Activated naive CD8-positive, alpha-beta T cell (primary cell): ENCODE data around the gene ATP2A1.
"Not testable (repeated sequence)": the region's sequence is repeated elsewhere in the genome, so short reads cannot be mapped to it uniquely, and the experiment has no call there.

ENCODE experiments used
- H3K27ac Mint-ChIP-seq: one replicate; pipeline ENCODE4 v1.8.0; 2021; ENCODE audit warnings: mixed read lengths
- H3K27me3 Mint-ChIP-seq: one replicate; pipeline ENCODE4 v1.8.0; 2021; ENCODE audit warnings: mixed read lengths
- H3K36me3 Mint-ChIP-seq: one replicate; pipeline ENCODE4 v1.8.0; 2021; ENCODE audit warnings: mixed read lengths
- H3K4me1 Mint-ChIP-seq: one replicate; pipeline ENCODE4 v1.8.0; 2021; ENCODE audit warnings: low read depth, mixed read lengths
- H3K4me3 Mint-ChIP-seq: one replicate; pipeline ENCODE4 v1.8.0; 2021; ENCODE audit warnings: mild to moderate bottlenecking, mixed read lengths
- H3K9me3 Mint-ChIP-seq: one replicate; pipeline ENCODE4 v1.8.0; 2021; ENCODE audit warnings: low read depth, mixed read lengths

ATP2A1 gene

GRCh38 chr16:28844226-28844885, 33.9 kb upstream of the ATP2A1 start:
- H3K9me3 Mint-ChIP-seq, result no peaks in the 10 kb centered on the region
- no peaks in the 10 kb centered on the region for H3K27me3 Mint-ChIP-seq
- H3K27ac Mint-ChIP-seq, result no peak overlapping the region
- peaks cover 9% of the 10 kb centered on the region for H3K36me3 Mint-ChIP-seq
- peaks cover 30% of the 10 kb centered on the region for H3K4me1 Mint-ChIP-seq
- H3K4me3 Mint-ChIP-seq, result peak overlapping the region; percentile 97

GRCh38 chr16:28845293-28845692, 33.0 kb upstream of the ATP2A1 start:
- Mint-ChIP-seq H3K9me3 (no peaks in the 10 kb centered on the region), H3K27me3 (no peaks in the 10 kb centered on the region), H3K4me3 (peak overlapping the region; percentile 97), H3K4me1 (peaks cover 30% of the 10 kb centered on the region), H3K36me3 (peaks cover 9% of the 10 kb centered on the region), H3K27ac (peak overlapping the region; percentile 96)

GRCh38 chr16:28845761-28846079, 32.6 kb upstream of the ATP2A1 start:
- H3K27me3 Mint-ChIP-seq, result no peaks in the 10 kb centered on the region
- H3K36me3 Mint-ChIP-seq, result peaks cover 9% of the 10 kb centered on the region
- no peaks in the 10 kb centered on the region for H3K9me3 Mint-ChIP-seq
- H3K4me1 Mint-ChIP-seq, result peaks cover 30% of the 10 kb centered on the region
- peak overlapping the region; percentile 96 for H3K27ac Mint-ChIP-seq
- peak overlapping the region; percentile 97 for H3K4me3 Mint-ChIP-seq

- Mint-ChIP-seq H3K9me3 (no peaks in the 10 kb centered on the region), H3K27me3 (no peaks in the 10 kb centered on the region), H3K36me3 (peaks cover 9% of the 10 kb centered on the region), H3K27ac (peak within 1 kb of the TSS; percentile 96), H3K4me1 (peaks cover 30% of the 10 kb centered on the region), H3K4me3 (peak within 1 kb of the TSS; percentile 97)
Observed at GRCh38 chr16:28846080-28846932, 32.0 kb upstream of the ATP2A1 start, which contains the start of gene TUFM. Gene TUFM, minus strand, starts transcription at chr16:28846348. Its CDS starts 79 bp downstream, at chr16:28846269.

DNA sequence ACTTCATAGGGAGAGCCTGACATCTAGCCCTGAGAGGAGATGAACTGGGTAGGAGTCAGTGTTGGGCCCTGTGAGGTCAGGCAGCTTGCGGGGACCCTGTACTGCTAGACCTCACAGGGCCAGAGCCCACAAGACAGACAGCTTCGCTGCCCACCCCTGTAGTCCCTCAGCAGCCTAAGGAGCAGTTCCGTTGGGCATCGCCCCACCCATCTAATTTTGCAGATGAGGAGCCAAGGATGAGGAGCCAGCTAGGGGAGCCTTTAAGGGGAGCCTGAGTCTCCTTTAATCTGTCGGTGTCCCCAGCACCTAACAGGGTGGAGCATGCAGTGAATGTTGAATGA, 31.4 kb upstream of the ATP2A1 start:
- Mint-ChIP-seq H3K36me3 (peaks cover 9% of the 10 kb centered on the region), H3K9me3 (no peaks in the 10 kb centered on the region), H3K4me3 (peak overlapping the region; percentile 97), H3K4me1 (peaks cover 30% of the 10 kb centered on the region), H3K27me3 (no peaks in the 10 kb centered on the region), H3K27ac (peak overlapping the region; percentile 96)

- H3K27ac Mint-ChIP-seq, result no peak overlapping the region
- H3K27me3 Mint-ChIP-seq, result no peaks in the 10 kb centered on the region
- no peaks in the 10 kb centered on the region for H3K36me3 Mint-ChIP-seq
- H3K4me1 Mint-ChIP-seq, result peaks cover 4% of the 10 kb centered on the region
- no peak overlapping the region for H3K4me3 Mint-ChIP-seq
- no peaks in the 10 kb centered on the region for H3K9me3 Mint-ChIP-seq
Observed at GRCh38 chr16:28858421-28858820, 19.9 kb upstream of the ATP2A1 start.

GRCh38 chr16:28859326-28859725, 19.0 kb upstream of the ATP2A1 start:
- H3K27ac Mint-ChIP-seq, result no peak overlapping the region

DNA sequence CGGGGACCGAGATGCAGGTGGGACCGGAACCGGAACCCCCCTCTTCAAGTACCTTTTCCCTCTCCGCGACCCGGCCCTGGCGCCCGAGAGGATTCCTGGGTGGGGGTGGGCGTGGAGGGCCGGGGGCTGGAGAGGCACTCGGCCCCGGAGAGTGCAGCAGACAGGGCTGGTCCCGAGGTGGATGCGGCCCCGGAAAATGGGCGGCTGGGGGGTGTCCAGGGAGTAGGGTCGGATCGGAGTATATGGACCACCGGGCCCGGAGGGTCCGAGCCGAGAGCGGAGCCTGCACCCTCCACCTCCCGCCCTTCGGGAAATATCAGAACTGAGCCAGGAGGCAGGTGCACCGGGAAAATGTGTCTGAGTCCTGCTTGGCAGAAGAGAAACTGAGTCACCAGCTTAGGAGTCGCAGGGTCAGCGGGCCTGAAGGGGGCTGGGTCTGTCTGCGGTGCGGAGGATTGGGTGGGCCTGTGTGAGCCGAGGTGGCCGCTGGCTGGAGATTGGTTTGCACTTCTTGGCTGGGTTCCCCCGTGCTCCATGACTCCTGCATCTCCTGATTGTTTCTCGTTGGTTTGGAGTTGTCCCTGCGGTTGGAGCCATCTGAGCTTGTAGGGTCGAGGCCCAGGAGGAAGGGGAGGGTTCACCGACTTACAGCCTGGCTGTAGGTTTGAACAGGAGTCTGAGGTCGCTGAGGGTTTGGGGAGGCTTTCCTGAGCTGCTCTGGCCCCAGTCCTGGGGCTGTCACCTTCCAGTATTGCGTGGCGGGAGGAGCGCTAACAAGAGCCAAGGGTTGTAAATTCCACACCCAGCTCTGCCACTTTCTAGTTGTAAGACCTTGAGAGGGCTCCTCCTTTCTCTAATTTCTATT, 14.1 kb upstream of the ATP2A1 start:
- Mint-ChIP-seq H3K9me3 (no peaks in the 10 kb centered on the region), H3K4me3 (peak overlapping the region; percentile 98), H3K27ac (peak overlapping the region; percentile 99), H3K36me3 (no peaks in the 10 kb centered on the region), H3K4me1 (peaks cover 18% of the 10 kb centered on the region), H3K27me3 (no peaks in the 10 kb centered on the region)

More at GRCh38 chr16:28859326-28859725, 19.0 kb upstream of the ATP2A1 start:
- Mint-ChIP-seq H3K27me3 (no peaks in the 10 kb centered on the region), H3K9me3 (no peaks in the 10 kb centered on the region), H3K4me1 (peaks cover 5% of the 10 kb centered on the region), H3K4me3 (no peak overlapping the region), H3K36me3 (no peaks in the 10 kb centered on the region)

DNA sequence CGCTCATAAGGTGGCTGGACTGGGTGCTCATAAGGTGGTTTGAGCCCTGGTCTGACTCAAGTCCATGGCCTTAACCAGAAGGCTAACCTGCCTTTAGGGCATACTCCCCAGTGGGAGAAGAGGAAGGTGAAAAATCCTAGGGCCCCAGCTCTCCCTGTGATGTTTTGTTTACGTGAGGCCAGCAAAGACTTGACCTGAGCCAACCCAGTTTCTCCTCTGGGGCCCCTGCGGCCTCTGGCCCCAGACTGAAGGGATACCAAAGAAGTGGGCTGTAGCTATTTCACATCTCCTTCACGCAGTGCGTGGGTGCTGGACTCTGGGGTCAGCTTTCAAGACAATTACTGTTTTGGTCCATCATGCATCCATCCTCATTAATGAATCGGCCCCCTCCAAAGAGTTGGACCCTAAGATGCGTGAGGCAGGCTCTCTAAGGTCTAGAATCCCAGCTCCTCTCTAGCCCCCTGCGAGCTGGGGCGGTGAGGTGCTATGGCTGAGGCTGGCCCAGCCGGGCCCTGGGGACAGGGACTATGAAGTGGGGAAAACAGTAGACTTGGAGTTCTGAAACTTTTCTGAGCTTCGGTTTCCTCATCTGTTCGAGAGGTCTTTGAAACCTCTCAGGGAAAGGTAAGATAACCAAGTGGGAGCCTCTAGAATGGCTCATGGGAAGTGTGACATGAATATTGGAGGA, 13.1 kb upstream of the ATP2A1 start:
- Mint-ChIP-seq H3K27me3 (no peaks in the 10 kb centered on the region), H3K4me3 (peak overlapping the region; percentile 98), H3K27ac (peak overlapping the region; percentile 99), H3K36me3 (no peaks in the 10 kb centered on the region), H3K4me1 (peaks cover 18% of the 10 kb centered on the region), H3K9me3 (no peaks in the 10 kb centered on the region)

- Mint-ChIP-seq H3K4me1 (peaks cover 18% of the 10 kb centered on the region), H3K4me3 (no peak overlapping the region), H3K27ac (no peak overlapping the region), H3K36me3 (no peaks in the 10 kb centered on the region), H3K27me3 (no peaks in the 10 kb centered on the region), H3K9me3 (no peaks in the 10 kb centered on the region)
Observed at GRCh38 chr16:28865722-28866453, 12.4 kb upstream of the ATP2A1 start.

DNA sequence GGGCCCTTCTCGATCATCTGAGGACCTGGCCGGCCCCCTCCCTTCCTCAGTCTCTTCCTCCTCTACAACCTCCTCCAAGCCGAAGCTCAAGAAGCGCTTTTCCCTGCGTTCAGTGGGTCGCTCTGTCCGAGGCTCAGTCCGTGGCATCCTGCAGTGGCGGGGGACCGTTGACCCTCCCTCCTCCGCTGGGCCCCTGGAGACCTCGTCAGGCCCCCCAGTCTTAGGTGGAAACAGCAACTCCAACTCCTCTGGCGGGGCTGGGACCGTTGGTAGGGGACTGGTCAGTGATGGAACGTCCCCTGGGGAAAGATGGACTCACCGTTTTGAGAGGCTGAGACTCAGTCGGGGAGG, 11.9 kb upstream of the ATP2A1 start:
- Mint-ChIP-seq H3K4me3 (peak overlapping the region; percentile 23), H3K36me3 (no peaks in the 10 kb centered on the region), H3K9me3 (no peaks in the 10 kb centered on the region), H3K27me3 (no peaks in the 10 kb centered on the region), H3K4me1 (peaks cover 18% of the 10 kb centered on the region), H3K27ac (no peak overlapping the region)

DNA sequence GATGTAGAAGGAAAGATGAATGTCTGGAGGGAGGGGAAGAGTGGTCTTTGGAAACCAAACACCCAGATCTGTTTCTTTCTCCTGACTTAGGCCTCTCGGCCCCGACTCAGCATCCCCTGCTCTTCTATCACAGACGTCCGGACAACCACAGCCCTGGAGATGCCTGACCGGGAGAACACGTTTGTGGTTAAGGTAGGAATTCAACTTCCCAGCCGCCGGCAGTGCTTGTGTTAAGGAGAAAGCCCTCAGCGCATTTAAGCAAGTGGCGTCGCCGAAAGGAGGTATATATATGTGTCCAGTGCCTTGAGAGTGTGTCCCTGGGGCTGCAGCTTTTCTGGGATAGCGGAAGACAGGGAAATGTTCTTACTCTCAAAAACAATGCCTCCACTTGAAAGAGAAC, 11.0 kb upstream of the ATP2A1 start:
- H3K4me1 Mint-ChIP-seq, result peaks cover 16% of the 10 kb centered on the region

DNA sequence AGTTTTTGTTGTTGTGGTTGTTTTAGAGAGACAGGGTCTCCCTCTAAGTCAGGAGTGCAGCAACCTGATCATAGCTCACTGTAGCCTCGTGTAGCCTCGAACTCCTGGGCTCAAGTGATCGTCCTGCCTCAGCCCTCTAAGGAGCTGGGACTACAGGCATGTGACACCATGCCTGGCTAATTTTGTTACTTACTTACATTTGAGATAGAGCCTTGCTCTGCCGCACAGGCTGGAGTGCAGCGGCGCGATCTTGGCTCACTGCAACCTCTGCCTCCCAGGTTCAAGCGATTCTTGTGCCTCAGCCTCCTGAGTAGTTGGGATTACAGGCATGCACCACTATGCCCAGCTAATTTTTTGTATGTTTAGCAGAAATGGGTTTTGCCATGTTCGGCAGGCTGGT, 10.6 kb upstream of the ATP2A1 start:
- not testable (repeated sequence) for H3K27me3 Mint-ChIP-seq, H3K9me3 Mint-ChIP-seq, H3K4me3 Mint-ChIP-seq, H3K27ac Mint-ChIP-seq, H3K36me3 Mint-ChIP-seq
- peaks cover 16% of the 10 kb centered on the region for H3K4me1 Mint-ChIP-seq

More for the DNA sequence above, 11.0 kb upstream of the ATP2A1 start:
- H3K27ac Mint-ChIP-seq, result no peak overlapping the region
- H3K27me3 Mint-ChIP-seq, result no peaks in the 10 kb centered on the region
- H3K4me3 Mint-ChIP-seq, result no peak overlapping the region
- no peaks in the 10 kb centered on the region for H3K9me3 Mint-ChIP-seq
- H3K36me3 Mint-ChIP-seq, result no peaks in the 10 kb centered on the region

- Mint-ChIP-seq H3K9me3 (no peaks in the 10 kb centered on the region), H3K4me3 (no peak overlapping the region), H3K27me3 (no peaks in the 10 kb centered on the region), H3K4me1 (peaks cover 14% of the 10 kb centered on the region), H3K36me3 (no peaks in the 10 kb centered on the region), H3K27ac (no peak overlapping the region)
Observed at GRCh38 chr16:28869201-28869600, 9.1 kb upstream of the ATP2A1 start.
